ENCODE measurements around the gene NKAPL.

The NKAPL gene

GRCh38 chr6:28232785-28233184, 26.3 kb upstream of the NKAPL start:
- TF ChIP-seq POLR2AphosphoS5 (IDR thresholded peaks at IDR 0.05; ENCODE audit: low read depth, low read length) (no peak), REST (IDR thresholded peaks at IDR 0.05; ENCODE audit: insufficient read depth in 1 of 2, low read depth in 2 of 2, low read length in 2 of 2) (no peak), FOXP2 (optimal IDR thresholded peaks at IDR 0.05; ENCODE audit: borderline replicate concordance, extremely low read depth, extremely low read length, insufficient read depth) (no peak), SIN3A (IDR thresholded peaks at IDR 0.05; ENCODE audit: borderline replicate concordance, insufficient read depth, low read length) (no peak), TAF1 (IDR thresholded peaks at IDR 0.05; ENCODE audit: borderline replicate concordance, insufficient read depth, low read length) (no peak)

- TF ChIP-seq POLR2AphosphoS5 (IDR thresholded peaks at IDR 0.05; ENCODE audit: low read depth, low read length) (no peak), REST (IDR thresholded peaks at IDR 0.05; ENCODE audit: insufficient read depth in 1 of 2, low read depth in 2 of 2, low read length in 2 of 2) (no peak), SIN3A (IDR thresholded peaks at IDR 0.05; ENCODE audit: borderline replicate concordance, insufficient read depth, low read length) (no peak), FOXP2 (optimal IDR thresholded peaks at IDR 0.05; ENCODE audit: borderline replicate concordance, extremely low read depth, extremely low read length, insufficient read depth) (no peak), TAF1 (IDR thresholded peaks at IDR 0.05; ENCODE audit: borderline replicate concordance, insufficient read depth, low read length) (no peak)
Observed at GRCh38 chr6:28235912-28236452, 23.1 kb upstream of the NKAPL start.

- TF ChIP-seq FOXP2 (optimal IDR thresholded peaks at IDR 0.05; ENCODE audit: borderline replicate concordance, extremely low read depth, extremely low read length, insufficient read depth): no peak
- TF ChIP-seq TAF1 (IDR thresholded peaks at IDR 0.05; ENCODE audit: borderline replicate concordance, insufficient read depth, low read length): no peak
Observed at GRCh38 chr6:28239636-28240035, 19.5 kb upstream of the NKAPL start.

DNA sequence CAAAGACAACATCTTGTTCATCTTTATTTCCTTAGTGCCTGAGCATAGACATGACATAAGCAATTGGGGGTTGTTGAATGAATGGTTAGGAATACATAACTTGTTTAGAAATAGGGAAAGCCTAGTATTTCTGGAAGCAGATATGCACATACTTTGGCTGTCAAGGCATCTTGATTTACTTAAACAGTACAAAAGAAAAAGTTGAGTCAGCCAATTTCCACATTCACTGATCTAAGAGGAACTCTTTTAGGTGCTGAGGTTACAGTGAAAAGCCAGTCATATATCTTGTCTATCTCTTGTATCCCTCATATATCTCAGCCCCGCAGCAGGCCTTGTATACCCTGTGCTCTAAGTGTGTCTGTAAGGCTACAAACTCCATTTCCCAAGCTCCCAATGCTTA, 18.6 kb upstream of the NKAPL start:
- no peak for TF ChIP-seq TAF1 (IDR thresholded peaks at IDR 0.05; ENCODE audit: borderline replicate concordance, insufficient read depth, low read length)
- no peak for TF ChIP-seq FOXP2 (optimal IDR thresholded peaks at IDR 0.05; ENCODE audit: borderline replicate concordance, extremely low read depth, extremely low read length, insufficient read depth)

DNA sequence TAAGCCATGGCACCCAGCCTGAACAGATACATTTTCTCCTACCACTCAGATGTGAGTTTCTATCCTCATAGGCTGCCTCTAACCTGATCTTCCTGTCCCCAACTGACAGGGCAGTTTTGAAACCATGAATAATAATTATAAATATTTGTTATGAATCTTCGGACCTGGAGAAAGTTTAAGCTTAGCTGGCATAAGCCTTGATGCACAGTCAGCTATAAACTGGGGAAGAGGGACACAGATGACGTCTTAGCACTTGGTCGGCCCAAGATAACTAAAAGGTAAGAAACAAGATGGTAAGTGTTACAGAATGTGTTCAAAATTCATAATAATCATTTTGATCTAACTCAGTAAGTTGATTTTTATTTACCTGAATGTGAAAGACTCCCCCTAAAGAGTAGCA, 15.2 kb upstream of the NKAPL start:
- no peak for TF ChIP-seq FOXP2 (optimal IDR thresholded peaks at IDR 0.05; ENCODE audit: borderline replicate concordance, extremely low read depth, extremely low read length, insufficient read depth)
- no peak for TF ChIP-seq POLR2AphosphoS5 (IDR thresholded peaks at IDR 0.05; ENCODE audit: low read depth, low read length)
- no peak for TF ChIP-seq REST (IDR thresholded peaks at IDR 0.05; ENCODE audit: insufficient read depth in 1 of 2, low read depth in 2 of 2, low read length in 2 of 2)
- no peak for TF ChIP-seq TAF1 (IDR thresholded peaks at IDR 0.05; ENCODE audit: borderline replicate concordance, insufficient read depth, low read length)
- TF ChIP-seq SIN3A (IDR thresholded peaks at IDR 0.05; ENCODE audit: borderline replicate concordance, insufficient read depth, low read length): no peak

- TF ChIP-seq REST (IDR thresholded peaks at IDR 0.05; ENCODE audit: insufficient read depth in 1 of 2, low read depth in 2 of 2, low read length in 2 of 2) (no peak), FOXP2 (optimal IDR thresholded peaks at IDR 0.05; ENCODE audit: borderline replicate concordance, extremely low read depth, extremely low read length, insufficient read depth) (no peak), TAF1 (IDR thresholded peaks at IDR 0.05; ENCODE audit: borderline replicate concordance, insufficient read depth, low read length) (no peak), SIN3A (IDR thresholded peaks at IDR 0.05; ENCODE audit: borderline replicate concordance, insufficient read depth, low read length) (no peak), POLR2AphosphoS5 (IDR thresholded peaks at IDR 0.05; ENCODE audit: low read depth, low read length) (no peak)
Observed at GRCh38 chr6:28245206-28245941, 13.7 kb upstream of the NKAPL start.

Data from PFSK-1 (cell line).